ENCODE data around the gene SOX14.

SOX14 gene

GRCh38 chr3:137764001-137764433 is at the start of gene SOX14:
SOX14 (plus strand) TSS chr3:137764315; CDS start chr3:137764785, 470 bp downstream.
- DNase-seq: no peak

- no peak for DNase-seq
Observed at GRCh38 chr3:137714551-137714950, 49.6 kb upstream of the SOX14 start.

- DNase-seq: no peak
Observed at GRCh38 chr3:137724240-137724639, 39.9 kb upstream of the SOX14 start.

- no peak for DNase-seq
Observed at GRCh38 chr3:137737208-137737607, 26.9 kb upstream of the SOX14 start.

- DNase-seq: no peak
Observed at GRCh38 chr3:137738710-137739109, 25.4 kb upstream of the SOX14 start.

- DNase-seq: no peak
Observed at GRCh38 chr3:137743608-137744007, 20.5 kb upstream of the SOX14 start.

GRCh38 chr3:137746808-137747207 is 17.3 kb upstream of the SOX14 start:
- no peak for DNase-seq

GRCh38 chr3:137759505-137759904 is 4.6 kb upstream of the SOX14 start:
- DNase-seq: no peak

GRCh38 chr3:137760341-137761098 is 3.6 kb upstream of the SOX14 start:
- DNase-seq: no peak

- no peak for DNase-seq
Observed at GRCh38 chr3:137761099-137761562, 3.0 kb upstream of the SOX14 start.

GRCh38 chr3:137761563-137762503 is 2.3 kb upstream of the SOX14 start:
- no peak for DNase-seq

- no peak for DNase-seq
Observed at GRCh38 chr3:137762674-137763593, 1.2 kb upstream of the SOX14 start.

- DNase-seq: no peak
Observed at GRCh38 chr3:137763594-137763938, 549 bp upstream of the SOX14 start.

GRCh38 chr3:137764563-137765309 is 621 bp downstream of the SOX14 start:
- DNase-seq: no peak

- no peak for DNase-seq
Observed at GRCh38 chr3:137765310-137766033, 1.4 kb downstream of the SOX14 start.

GRCh38 chr3:137766041-137766875 is 2.1 kb downstream of the SOX14 start:
- DNase-seq: no peak

GRCh38 chr3:137766876-137767537 is 2.9 kb downstream of the SOX14 start:
- no peak for DNase-seq

GRCh38 chr3:137767538-137768360 is 3.6 kb downstream of the SOX14 start:
- no peak for DNase-seq

All from SHP77 treated with DMSO at 0.1 percent for 48 hours (cell line).